Lower leg skin (tissue), 4 donors: ENCODE results near the gene C1QTNF6. TPM values are rescaled to one million over a fixed set of nuclear protein-coding genes. Genes with fewer than 3 reads are reported as not detected.

Experiments used
- DNase-seq, 2 donors: peaks; one replicate each; pipeline ENCODE4 v3.0.0-alpha.2; 2019; ENCODE audit warnings: low spot score in 2 of 2
- H3K4me3 ChIP-seq: fragments of 200-600 bp; sonication (generic); 2 replicates; pipeline ENCODE4 v1.5.1; 2017; ENCODE audit warnings: mild to moderate bottlenecking, low read depth; ENCODE audit not compliant: poor library complexity, severe bottlenecking
- CTCF ChIP-seq, 3 donors: fragments of 450-650 bp; IDR thresholded peaks; one replicate each; pipeline ENCODE4 v1.5.1; 2016; ENCODE audit warnings: antibody characterized with exemption in 3 of 3, mild to moderate bottlenecking in 3 of 3, moderate library complexity in 2 of 3
- POLR2A ChIP-seq, 2 donors: fragments of 450-650 bp; IDR thresholded peaks; one replicate each; pipeline ENCODE4 v1.6.1; 2016 to 2017; ENCODE audit warnings: antibody characterized with exemption in 2 of 2, mild to moderate bottlenecking in 1 of 2, moderate library complexity in 1 of 2
- WGBS, 2 donors: methylation state at CpG; one replicate each; pipeline ENCODE4 v1.1.5; 2018; 5-methylcytosine and 5-hydroxymethylcytosine counted together
- intact Hi-C: fragments of 100-400 bp; cut with DNase I; formaldehyde crosslinking; loops from one replicate; pipeline ENCODE4 v1.15.0; 2023; ENCODE audit warnings: low total_unique reads
- total RNA-seq, 4 donors: library from RNA; depleted of rRNA; stranded (reverse); fragments of >200 nt; gene quantifications; one replicate each; pipeline ENCODE4 v1.1.0, GENCODE V29; 2016

The C1QTNF6 gene
- total RNA-seq, 4 donors from 2014 or later: 0.81 to 8.9 (median 2.1) TPM

- intact Hi-C loops: no loop called here
- 84 to 89% methylated on average over 9 of the region's 9 CpGs for WGBS, 2 donors
These were observed 21.2 kb upstream of the C1QTNF6 start for GRCh38 chr22:37209140-37209845.

GRCh38 chr22:37208401-37209139 lies 20.5 kb upstream of the C1QTNF6 start:
- intact Hi-C loops: no loop called here
- no peak for TF ChIP-seq CTCF (IDR thresholded peaks at IDR 0.05)
- TF ChIP-seq POLR2A (IDR thresholded peaks at IDR 0.05): no peak
- 90 to 94% methylated on average over 6 of the region's 7 CpGs for WGBS, 2 donors
- no peak for DNase-seq
- H3K4me3 ChIP-seq: no peak overlapping the region

More at GRCh38 chr22:37209140-37209845, 21.2 kb upstream of the C1QTNF6 start:
- H3K4me3 ChIP-seq: no peak overlapping the region
- no peak for DNase-seq
- TF ChIP-seq CTCF (IDR thresholded peaks at IDR 0.05): no peak
- TF ChIP-seq POLR2A (IDR thresholded peaks at IDR 0.05): no peak

- no peak overlapping the region for H3K4me3 ChIP-seq
- intact Hi-C loops: no loop called here
- no peak for DNase-seq
- WGBS, 2 donors: 83 to 88% methylated on average over 7 of the region's 7 CpGs
- TF ChIP-seq POLR2A (IDR thresholded peaks at IDR 0.05): no peak
- no peak for TF ChIP-seq CTCF (IDR thresholded peaks at IDR 0.05)
These were observed 19.9 kb upstream of the C1QTNF6 start for GRCh38 chr22:37207981-37208380.

- H3K4me3 ChIP-seq: no peak overlapping the region
- no peak for DNase-seq
- intact Hi-C loops: no loop called here
- 90 to 95% methylated on average over 35 to 52 of the region's 71 CpGs for WGBS, 2 donors
- TF ChIP-seq CTCF (IDR thresholded peaks at IDR 0.05): no peak
These were observed 19.1 kb upstream of the C1QTNF6 start for GRCh38 chr22:37206841-37207821.

- no peak overlapping the region for H3K4me3 ChIP-seq
- no peak for DNase-seq
- no peak for TF ChIP-seq CTCF (IDR thresholded peaks at IDR 0.05)
- no peak for TF ChIP-seq POLR2A (IDR thresholded peaks at IDR 0.05)
- intact Hi-C loops: no loop called here
- 89 to 91% methylated on average over 16 of the region's 16 CpGs for WGBS, 2 donors
These were observed 18.2 kb upstream of the C1QTNF6 start for GRCh38 chr22:37206118-37206840.
